Prostate gland (tissue), 2 donors: Measurements from ENCODE around the gene DHODH.
"Not testable (repeated sequence)": the region's sequence is repeated elsewhere in the genome, so short reads cannot be mapped to it uniquely, and the experiment has no call there.

ENCODE experiments used
- CTCF ChIP-seq, 4 experiments: fragments of 200-600 bp in 2 of 4; fragments of 450-650 bp in 2 of 4; sonication (generic) in 2 of 4; IDR thresholded peaks; 1 replicate in 3 of 4; 2 replicates in 1 of 4; pipeline ENCODE4 v1.5.1; 2016 to 2019; ENCODE audit warnings: antibody characterized with exemption in 4 of 4, mild to moderate bottlenecking in 2 of 4, moderate library complexity in 2 of 4
- POLR2A ChIP-seq: fragments of 450-650 bp; IDR thresholded peaks from one replicate; pipeline ENCODE4 v1.6.1; 2016; ENCODE audit warnings: antibody characterized with exemption, mild to moderate bottlenecking
- POLR2AphosphoS5 ChIP-seq: sonication (generic); formaldehyde crosslinking; IDR thresholded peaks from one replicate; pipeline ENCODE4 v1.6.1; 2017; ENCODE audit warnings: antibody characterized with exemption

- not testable (repeated sequence) for TF ChIP-seq POLR2AphosphoS5; CTCF (IDR thresholded peaks at IDR 0.05); POLR2A
Measured at GRCh38 chr16:72059060-72059459, 50.5 kb downstream of the DHODH start.
